22Rv1 (cell line): Measurements from ENCODE around the gene DNASE1L1.

Experiments used
- CTCF ChIP-seq: fragments of 450-650 bp; IDR thresholded peaks from 2 replicates; pipeline ENCODE4 v1.5.1; 2017; ENCODE audit warnings: mild to moderate bottlenecking
- ZFX ChIP-seq: fragments of 450-650 bp; IDR thresholded peaks from 2 replicates; pipeline ENCODE4 v1.6.1; 2017; ENCODE audit warnings: antibody characterized with exemption, borderline replicate concordance

GRCh38 chrX:154404625-154405192, 4.3 kb downstream of the DNASE1L1 start:
- TF ChIP-seq CTCF (no peak), ZFX (no peak)
